ENCODE data around the gene PRPF19.

DNA sequence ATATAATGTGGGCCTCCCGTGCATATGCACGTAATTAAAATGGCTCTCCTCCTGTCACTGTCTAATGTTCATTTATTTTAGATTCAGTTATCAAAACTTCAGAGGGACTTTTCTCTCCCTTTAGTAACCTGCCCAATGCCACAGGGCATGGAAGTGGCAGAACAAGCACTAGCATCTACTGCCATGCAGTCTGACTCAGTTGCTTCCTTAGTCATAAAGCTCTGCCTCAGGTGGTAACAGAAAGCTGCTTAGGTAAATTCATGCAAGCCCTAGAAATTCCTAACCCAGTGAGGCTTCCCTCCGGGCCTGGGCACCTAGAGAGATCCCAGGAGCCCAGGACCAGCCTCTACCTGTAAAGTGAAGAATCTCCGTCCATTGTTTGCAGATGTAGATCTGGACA, 8.9 kb downstream of the PRPF19 start:
- TF ChIP-seq, protein P1, sequence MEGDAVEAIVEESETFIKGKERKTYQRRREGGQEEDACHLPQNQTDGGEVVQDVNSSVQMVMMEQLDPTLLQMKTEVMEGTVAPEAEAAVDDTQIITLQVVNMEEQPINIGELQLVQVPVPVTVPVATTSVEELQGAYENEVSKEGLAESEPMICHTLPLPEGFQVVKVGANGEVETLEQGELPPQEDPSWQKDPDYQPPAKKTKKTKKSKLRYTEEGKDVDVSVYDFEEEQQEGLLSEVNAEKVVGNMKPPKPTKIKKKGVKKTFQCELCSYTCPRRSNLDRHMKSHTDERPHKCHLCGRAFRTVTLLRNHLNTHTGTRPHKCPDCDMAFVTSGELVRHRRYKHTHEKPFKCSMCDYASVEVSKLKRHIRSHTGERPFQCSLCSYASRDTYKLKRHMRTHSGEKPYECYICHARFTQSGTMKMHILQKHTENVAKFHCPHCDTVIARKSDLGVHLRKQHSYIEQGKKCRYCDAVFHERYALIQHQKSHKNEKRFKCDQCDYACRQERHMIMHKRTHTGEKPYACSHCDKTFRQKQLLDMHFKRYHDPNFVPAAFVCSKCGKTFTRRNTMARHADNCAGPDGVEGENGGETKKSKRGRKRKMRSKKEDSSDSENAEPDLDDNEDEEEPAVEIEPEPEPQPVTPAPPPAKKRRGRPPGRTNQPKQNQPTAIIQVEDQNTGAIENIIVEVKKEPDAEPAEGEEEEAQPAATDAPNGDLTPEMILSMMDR (IDR thresholded peaks at IDR 0.05; ENCODE audit: insufficient read depth, low read length, poor library complexity, severe bottlenecking): no peak
- TF ChIP-seq EZH2phosphoT487 (conservative IDR thresholded peaks at IDR 0.05; ENCODE audit: low read length): no peak

All from SU-DHL-6 (cell line).